Glutamatergic neuron (in vitro differentiated cells): ENCODE measurements around the gene KIAA1671. TPM values are rescaled to one million over a fixed set of nuclear protein-coding genes. Genes with fewer than 3 reads are reported as not detected.

ENCODE experiments used
- DNase-seq: peaks from one replicate; pipeline ENCODE4 v3.0.0; 2022
- H3K27ac Mint-ChIP-seq: one replicate; pipeline ENCODE4 v1.8.0; 2020; ENCODE audit warnings: mild to moderate bottlenecking, mixed read lengths, inconsistent platforms; ENCODE audit not compliant: unreplicated experiment
- H3K27me3 Mint-ChIP-seq: one replicate; pipeline ENCODE4 v1.8.0; 2020; ENCODE audit warnings: mild to moderate bottlenecking, moderate library complexity, mixed read lengths, inconsistent platforms; ENCODE audit not compliant: unreplicated experiment
- H3K36me3 Mint-ChIP-seq: one replicate; pipeline ENCODE4 v1.8.0; 2020; ENCODE audit warnings: mild to moderate bottlenecking, mixed read lengths, inconsistent platforms; ENCODE audit not compliant: unreplicated experiment
- H3K4me1 Mint-ChIP-seq: one replicate; pipeline ENCODE4 v1.8.0; 2020; ENCODE audit warnings: mild to moderate bottlenecking, low read depth, mixed read lengths, inconsistent platforms; ENCODE audit not compliant: unreplicated experiment
- H3K4me3 Mint-ChIP-seq: one replicate; pipeline ENCODE4 v1.8.0; 2020; ENCODE audit warnings: mild to moderate bottlenecking, mixed read lengths, inconsistent platforms; ENCODE audit not compliant: unreplicated experiment
- H3K9me3 Mint-ChIP-seq: one replicate; pipeline ENCODE4 v1.8.0; 2020; ENCODE audit warnings: mild to moderate bottlenecking, moderate library complexity, mixed read lengths, inconsistent platforms; ENCODE audit not compliant: unreplicated experiment
- CTCF ChIP-seq: fragments of 200-600 bp; sonication (generic); IDR thresholded peaks from one replicate; pipeline ENCODE4 v1.5.0; 2021; ENCODE audit not compliant: partially characterized antibody, unreplicated experiment
- total RNA-seq: library from RNA; stranded (reverse); fragmentation: NEBNext Ultra II Directional; extraction: Animal tissue kit (Norgen Biotek cat#: 25700); gene quantifications from one replicate; pipeline ENCODE4 v1.2.1, GENCODE V29; 2021; ENCODE audit not compliant: unreplicated experiment

Gene KIAA1671
- total RNA-seq, 1 donor from 2014 or later = 15.3 TPM

- Mint-ChIP-seq H3K27me3 (peaks cover 8% of the 10 kb centered on the region), H3K4me1 (peaks cover 1% of the 10 kb centered on the region), H3K27ac (no peak overlapping the region), H3K9me3 (peaks cover 1% of the 10 kb centered on the region), H3K36me3 (no peaks in the 10 kb centered on the region), H3K4me3 (no peak overlapping the region)
- DNase-seq = no peak
- no peak for TF ChIP-seq CTCF
Observed at GRCh38 chr22:24961217-24961844, 8.8 kb downstream of the KIAA1671 start.

- peaks cover 1% of the 10 kb centered on the region for H3K9me3 Mint-ChIP-seq
- TF ChIP-seq CTCF = no peak
Observed at GRCh38 chr22:24962094-24962493, 9.6 kb downstream of the KIAA1671 start.

DNA sequence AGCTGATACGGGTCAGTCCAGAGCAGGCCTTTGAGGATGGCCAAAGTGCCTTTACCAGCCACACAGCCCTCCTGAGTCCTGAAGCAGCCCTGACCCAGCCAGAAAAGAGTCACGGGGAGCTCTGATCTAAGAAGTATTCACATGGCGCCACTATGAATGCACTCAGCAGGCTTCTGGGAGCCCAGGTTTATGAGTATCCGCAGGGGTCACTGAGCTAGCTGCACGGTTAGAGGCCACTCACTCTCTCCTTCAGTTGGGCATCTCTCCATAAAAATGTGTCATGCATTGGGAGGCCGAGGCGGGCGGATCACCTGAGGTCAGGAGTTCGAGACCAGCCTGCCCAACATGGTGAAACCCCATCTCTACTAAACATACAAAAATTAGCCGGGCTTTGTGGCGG, 10.3 kb downstream of the KIAA1671 start:
- H3K9me3 Mint-ChIP-seq = peaks cover 1% of the 10 kb centered on the region
- H3K36me3 Mint-ChIP-seq = no peaks in the 10 kb centered on the region
- H3K27ac Mint-ChIP-seq = no peak overlapping the region
- TF ChIP-seq CTCF = no peak
- H3K4me3 Mint-ChIP-seq = no peak overlapping the region
- DNase-seq = no peak
- peaks cover 4% of the 10 kb centered on the region for H3K27me3 Mint-ChIP-seq
- H3K4me1 Mint-ChIP-seq = peaks cover 1% of the 10 kb centered on the region

More at GRCh38 chr22:24962094-24962493, 9.6 kb downstream of the KIAA1671 start:
- no peak overlapping the region for H3K27ac Mint-ChIP-seq
- no peaks in the 10 kb centered on the region for H3K36me3 Mint-ChIP-seq
- H3K27me3 Mint-ChIP-seq = peaks cover 5% of the 10 kb centered on the region
- peaks cover 1% of the 10 kb centered on the region for H3K4me1 Mint-ChIP-seq
- H3K4me3 Mint-ChIP-seq = no peak overlapping the region
- no peak for DNase-seq

DNA sequence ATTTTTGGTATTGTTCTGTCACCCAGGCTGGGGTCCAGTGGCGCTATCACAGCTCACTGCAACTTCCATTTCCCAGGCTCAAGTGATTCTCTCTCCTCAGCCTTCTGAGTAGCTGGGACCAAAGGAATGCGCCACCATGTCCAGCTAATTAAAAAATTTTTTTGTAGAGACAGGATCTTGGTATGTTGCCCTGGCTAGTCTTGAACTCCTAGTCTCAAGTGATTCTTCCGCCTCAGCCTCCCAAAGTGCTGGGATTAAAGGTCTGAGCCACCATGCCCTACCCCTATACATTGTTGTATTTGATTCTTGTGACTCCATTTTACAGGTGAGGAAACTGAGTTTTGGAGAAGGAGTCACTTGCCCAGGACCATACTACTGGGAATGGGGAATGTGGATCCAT, 11.9 kb downstream of the KIAA1671 start:
- H3K9me3 Mint-ChIP-seq = peaks cover 1% of the 10 kb centered on the region
- H3K4me3 Mint-ChIP-seq = no peak overlapping the region
- peaks cover 4% of the 10 kb centered on the region for H3K27me3 Mint-ChIP-seq
- peaks cover 1% of the 10 kb centered on the region for H3K4me1 Mint-ChIP-seq
- no peak for DNase-seq
- H3K27ac Mint-ChIP-seq = no peak overlapping the region
- no peaks in the 10 kb centered on the region for H3K36me3 Mint-ChIP-seq
- no peak for TF ChIP-seq CTCF

- TF ChIP-seq CTCF = no peak
- no peak overlapping the region for H3K27ac Mint-ChIP-seq
- H3K4me1 Mint-ChIP-seq = peaks cover 1% of the 10 kb centered on the region
- no peaks in the 10 kb centered on the region for H3K36me3 Mint-ChIP-seq
- peaks cover 1% of the 10 kb centered on the region for H3K9me3 Mint-ChIP-seq
- no peak overlapping the region for H3K4me3 Mint-ChIP-seq
- peaks cover 4% of the 10 kb centered on the region for H3K27me3 Mint-ChIP-seq
- no peak for DNase-seq
Observed at GRCh38 chr22:24965822-24966626, 13.5 kb downstream of the KIAA1671 start.
